GM18507 (cell line): ENCODE measurements around the gene TCERG1.
A peak's percentile ranks its signal among the peaks of the same experiment; 100 is the strongest.

Source experiments
- DNase-seq: peaks from one replicate; pipeline ENCODE4 v3.0.0; 2011; ENCODE audit warnings: low read depth; ENCODE audit not compliant: insufficient read length; ENCODE audit errors: extremely low spot score
- FAIRE-seq: peaks from 2 replicates; lab custom pipeline; 2011; peaks lifted over from hg19 to GRCh38; lab: Jason Lieb, UNC

Gene TCERG1

DNA sequence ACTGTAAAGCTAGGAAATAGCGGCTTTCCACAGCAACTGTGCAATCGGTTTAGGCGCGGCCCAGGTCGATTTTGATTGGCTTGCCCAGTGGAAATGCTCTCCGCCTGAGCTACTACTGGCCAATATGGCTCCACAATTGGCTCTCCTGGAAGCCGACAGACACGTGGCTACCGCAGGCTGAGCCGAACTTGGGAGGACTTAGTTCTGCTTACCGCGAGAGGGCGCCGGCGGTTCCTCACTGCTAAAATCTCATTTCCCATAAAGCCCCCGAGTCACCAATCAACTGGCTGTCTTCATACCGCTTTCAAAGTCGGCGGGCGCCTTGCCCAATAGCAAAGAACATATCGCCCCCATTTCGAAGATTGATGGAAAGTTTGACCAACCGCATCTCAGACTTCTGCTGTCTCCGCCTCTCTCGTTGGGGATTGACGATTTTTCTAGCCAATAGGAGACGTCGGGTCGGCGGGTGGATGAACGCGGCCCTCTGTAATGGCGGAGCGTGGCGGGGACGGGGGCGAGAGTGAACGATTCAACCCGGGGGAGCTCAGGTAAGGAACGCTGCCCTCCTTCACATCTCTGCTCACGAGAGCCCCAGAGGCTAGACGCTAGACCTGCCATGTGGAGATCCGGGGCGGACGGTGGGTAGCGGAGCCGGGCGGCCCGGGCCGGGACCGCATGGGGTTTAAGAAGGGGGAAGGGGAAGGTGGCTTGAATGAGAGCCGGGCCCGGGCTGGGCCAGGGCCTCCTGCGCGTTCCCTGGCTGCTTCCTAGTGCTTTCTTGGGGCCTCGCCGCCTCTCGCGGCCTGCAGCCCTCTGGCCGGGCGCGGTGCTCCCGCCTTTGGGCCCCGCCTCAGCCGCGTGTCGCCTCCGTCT, at the start of gene TCERG1:
Gene TCERG1 (plus strand): TSS at position 473 of the 873 bp plus-strand sequence. CDS start 17 bp downstream, at position 490.
- peak; percentile 73 for DNase-seq
- FAIRE-seq: peak; percentile 99

DNA sequence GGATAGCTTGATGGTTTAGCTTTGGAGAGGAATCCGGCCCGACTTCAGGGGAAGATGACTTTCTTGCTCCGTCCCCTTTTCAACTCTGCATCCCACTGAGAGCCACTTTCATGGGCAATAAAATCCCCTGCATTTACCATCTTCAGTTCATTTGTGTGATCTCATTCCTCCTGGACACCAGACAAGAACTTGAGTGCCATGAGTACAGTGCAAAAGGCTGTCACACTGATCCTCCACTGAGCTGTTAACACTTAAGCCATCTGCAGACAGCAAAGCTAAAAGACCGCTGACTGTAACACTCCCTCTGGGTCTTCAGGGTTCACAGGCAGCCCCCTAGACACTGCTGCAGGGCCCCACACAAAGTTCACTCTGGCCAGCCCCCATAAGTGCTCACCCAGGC, 48.3 kb upstream of the TCERG1 start:
- FAIRE-seq (no peak), DNase-seq (no peak)

DNA sequence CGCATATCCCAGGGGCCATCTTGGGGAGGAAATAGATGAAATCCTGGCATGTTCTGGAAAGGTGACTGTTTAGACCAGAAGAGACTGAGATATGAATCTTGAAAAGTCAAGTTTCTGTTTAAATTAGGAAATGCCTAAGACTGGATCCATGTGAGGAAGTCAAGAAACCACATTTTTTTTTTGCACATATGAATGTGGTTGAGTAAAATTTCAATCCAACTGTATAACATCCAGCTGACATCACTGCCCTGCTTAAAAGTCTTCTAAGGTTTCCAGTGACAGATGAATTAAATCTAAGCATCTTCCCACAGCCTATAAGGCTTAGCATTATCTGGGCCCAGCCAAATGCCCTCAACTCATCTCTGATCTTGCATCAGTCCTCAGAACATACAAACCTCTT, 47.7 kb upstream of the TCERG1 start:
- DNase-seq (no peak), FAIRE-seq (no peak)

DNA sequence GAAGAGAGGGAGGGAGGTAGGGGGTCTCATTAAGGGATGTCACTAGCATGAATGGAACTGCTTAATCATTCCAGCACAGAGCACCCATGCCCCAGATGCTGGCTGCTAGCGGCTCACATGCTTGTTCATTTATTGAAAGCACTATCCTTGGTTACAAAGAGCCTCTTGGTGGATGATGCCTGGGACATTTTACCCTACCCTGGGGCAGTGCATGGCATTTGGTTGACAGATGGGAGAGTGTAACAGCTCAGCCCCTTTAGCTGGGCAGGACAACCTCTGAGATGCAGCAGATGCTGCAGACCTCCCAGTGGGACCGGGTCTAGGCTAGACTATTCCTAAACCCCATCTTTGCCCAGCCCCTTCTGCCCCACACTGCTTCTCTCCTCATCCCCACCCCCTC, 46.9 kb upstream of the TCERG1 start:
- DNase-seq (no peak), FAIRE-seq (no peak)

DNA sequence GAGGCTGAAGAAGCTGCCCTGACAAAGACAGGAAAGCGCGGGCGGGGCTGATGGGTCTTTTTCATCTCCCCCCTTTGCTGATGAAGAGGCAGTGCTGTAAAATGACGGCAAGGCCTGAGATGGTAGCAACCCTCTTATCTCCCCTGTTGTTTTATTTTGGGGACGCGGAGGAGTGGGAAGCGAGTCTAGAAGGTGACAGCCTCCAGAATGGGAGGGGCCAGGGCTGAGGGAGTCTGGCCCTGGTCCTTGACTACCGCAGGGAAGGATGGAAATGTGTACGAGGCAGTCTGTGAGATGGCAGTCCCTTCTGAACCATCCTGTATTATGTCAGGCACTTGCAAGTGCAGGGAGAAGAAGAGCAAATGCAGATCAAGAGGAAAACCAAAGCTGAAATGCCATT, 46.1 kb upstream of the TCERG1 start:
- FAIRE-seq: no peak
- no peak for DNase-seq

DNA sequence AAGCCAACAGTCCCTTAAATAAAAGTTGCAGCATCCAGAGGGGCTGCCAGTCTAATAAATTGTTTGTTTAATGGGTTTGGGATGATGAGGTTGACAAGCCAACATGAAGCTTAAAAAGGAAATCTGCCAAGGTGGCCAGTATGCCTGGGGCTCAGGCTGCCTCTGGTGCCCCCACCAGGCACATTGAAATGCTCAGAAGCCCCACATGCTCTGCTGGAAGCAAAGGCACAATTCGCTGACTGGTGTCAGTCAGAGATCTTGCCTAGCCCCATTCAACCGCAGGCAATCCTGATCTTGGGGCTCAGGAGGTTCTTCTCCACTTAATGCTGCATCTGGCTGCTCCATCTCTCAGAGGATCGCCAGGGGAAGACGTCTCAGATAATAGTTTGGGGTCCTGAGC, 44.2 kb upstream of the TCERG1 start:
- no peak for FAIRE-seq
- DNase-seq: no peak

DNA sequence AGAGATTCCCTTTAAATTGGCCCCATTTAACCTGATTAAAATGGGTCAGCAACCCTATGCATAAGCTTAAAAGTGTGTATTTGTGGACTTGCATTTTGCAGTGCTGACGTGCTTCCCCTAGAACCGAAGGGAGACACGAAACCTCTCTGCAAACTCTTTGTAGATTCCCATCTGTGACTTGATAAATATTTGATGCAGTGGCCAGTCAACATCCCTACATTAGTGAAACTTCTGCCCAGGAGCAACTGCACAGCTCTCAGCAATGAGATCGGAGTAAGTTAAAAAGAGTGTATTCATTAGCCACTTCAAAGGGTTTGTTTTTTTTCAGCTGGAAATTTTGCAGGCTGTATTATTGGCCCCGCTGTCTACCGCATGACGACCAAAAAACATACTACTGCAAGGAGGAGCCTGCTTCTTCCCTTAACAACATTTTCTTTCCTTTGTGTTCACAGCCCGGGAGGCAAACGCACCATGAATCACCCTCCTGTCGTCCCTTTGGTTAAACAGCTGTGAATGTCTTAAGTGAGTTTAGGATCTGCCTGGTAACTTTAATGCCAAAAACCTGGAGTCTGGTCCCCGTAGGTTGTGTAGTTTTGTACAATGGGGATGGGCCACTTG, 38.0 kb upstream of the TCERG1 start:
- FAIRE-seq (no peak), DNase-seq (no peak)

DNA sequence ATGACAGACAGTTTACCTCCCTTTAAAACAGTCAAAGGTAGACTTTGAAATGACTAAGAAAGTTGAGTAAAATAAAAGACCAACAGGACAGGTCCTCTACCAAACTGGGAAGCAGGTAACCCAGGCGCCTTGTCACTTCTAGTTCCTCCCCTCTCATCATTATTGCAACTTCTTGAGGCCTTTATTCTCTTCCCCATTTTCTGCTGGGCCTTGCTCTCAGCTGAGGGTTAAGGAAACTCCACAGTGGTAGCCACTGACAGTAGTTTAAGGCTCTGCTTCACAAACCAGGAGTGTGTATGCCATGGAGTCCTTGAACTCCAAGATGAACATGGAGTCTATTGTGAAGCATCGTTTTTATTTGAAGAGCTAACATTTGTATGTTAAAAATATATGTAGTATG, 36.9 kb upstream of the TCERG1 start:
- FAIRE-seq: no peak
- DNase-seq: no peak

DNA sequence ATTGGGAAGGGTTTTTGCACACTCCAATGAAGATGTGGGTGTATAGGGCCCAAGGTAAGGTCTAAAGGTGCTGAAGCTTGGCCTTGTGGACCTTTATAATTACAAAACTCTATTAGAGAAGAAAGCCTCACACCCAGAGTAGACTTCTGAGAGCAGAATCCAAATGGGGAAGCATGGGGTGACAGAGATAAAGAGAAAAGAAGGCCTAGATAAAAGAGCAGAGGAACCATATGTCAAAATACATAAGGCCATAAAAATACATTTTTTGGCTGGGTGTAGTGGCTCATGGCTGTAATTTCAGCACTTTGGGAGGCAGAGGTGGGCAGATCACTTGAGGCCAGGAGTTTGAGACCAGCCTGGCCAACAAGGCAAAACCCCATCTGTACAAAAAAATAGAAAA, 27.4 kb upstream of the TCERG1 start:
- DNase-seq (no peak), FAIRE-seq (no peak)

DNA sequence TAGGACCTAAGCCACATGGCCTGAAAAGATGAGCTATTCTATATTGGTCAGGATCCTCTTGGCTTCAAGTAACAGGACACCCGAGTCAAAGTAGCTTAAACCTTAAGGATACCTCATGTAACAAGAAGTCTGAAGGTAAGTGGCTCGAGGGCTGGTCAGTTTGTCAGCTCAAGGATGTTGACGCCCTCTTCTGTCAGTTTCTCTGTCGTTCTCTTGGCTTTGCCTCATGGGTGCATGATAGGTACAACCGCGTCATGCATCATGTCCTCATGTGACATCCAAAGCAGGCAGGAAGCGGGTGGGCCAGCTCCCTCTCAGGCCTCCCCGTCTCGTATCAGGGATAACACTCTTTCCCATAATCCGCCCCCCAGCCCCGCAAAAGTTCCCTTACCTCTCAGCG, 22.1 kb upstream of the TCERG1 start:
- no peak for DNase-seq
- FAIRE-seq: no peak

DNA sequence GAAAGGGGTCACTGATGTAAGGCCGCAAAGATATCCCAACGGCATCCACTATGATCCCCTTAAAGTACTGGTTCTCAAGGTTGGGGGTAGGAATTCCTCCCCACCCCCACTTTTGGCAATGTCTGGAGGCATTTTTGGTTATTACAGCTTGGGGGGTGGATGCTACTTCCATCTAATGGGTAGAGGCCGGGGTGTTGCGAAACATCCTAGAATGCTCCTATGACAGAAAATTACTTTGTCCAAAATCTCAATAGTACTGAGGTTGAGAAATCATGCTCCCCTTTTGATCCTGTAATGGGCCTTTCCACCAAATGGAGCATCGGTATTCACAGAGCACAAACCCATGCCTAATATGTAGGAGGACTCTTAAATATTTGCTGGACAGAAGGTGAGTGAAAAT, 20.8 kb upstream of the TCERG1 start:
- DNase-seq: no peak

DNA sequence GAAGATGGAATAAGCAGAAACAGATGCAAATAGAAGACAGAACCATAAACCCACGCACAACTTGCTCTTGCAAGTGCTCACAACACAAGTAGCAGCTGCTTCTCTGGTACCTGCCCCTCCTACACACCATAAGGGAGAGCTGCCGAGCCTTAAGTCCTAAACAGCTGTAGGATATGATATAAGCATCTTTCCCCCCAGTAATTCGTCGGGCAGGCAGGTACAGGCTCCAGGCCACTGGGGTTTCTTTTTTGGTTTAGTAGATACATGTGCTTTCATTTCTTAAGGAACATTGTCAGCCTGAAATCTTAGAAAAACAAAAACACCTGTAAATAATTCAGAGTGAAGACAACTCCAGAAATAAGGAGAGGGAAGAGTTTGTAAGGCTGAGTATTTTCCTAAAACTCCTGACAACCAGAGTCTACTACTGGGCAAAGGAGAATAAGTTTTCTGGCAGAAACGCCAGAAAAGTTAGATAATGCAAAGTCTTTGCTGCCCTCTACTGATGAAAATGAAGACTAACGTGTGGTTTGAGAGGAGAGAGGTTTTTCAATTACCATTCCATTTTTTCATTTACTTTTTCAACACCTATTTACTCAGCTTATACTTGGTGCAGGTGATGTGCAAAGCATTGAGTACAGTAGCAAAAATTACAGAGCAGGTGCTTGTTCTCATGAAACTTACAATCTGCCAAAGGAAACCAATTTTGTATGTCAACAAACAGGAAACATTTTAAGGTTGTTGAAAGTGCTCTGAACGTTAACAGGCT, 20.1 kb upstream of the TCERG1 start:
- no peak for DNase-seq
- peak; percentile 89 for FAIRE-seq

More for the DNA sequence above, 20.8 kb upstream of the TCERG1 start:
- FAIRE-seq: no peak

DNA sequence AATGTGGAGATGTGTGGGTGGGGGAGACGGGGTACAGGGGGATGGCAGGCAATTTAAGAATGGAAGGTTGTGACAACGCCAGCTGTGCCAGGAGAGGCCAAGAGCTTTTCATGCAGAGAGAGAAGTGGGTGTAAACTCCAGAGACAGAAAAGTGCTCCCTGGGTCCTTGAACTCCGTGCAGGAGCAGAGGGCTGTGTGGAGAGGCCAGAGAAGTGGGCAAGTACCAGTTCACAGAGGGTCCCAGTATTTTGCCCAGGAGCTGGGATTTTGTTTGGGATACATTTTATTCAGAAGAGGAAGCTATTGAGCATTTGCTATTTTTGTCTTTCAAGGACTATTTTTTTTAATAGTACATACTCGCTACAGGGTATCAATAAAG, 19.5 kb upstream of the TCERG1 start:
- DNase-seq (no peak), FAIRE-seq (no peak)

DNA sequence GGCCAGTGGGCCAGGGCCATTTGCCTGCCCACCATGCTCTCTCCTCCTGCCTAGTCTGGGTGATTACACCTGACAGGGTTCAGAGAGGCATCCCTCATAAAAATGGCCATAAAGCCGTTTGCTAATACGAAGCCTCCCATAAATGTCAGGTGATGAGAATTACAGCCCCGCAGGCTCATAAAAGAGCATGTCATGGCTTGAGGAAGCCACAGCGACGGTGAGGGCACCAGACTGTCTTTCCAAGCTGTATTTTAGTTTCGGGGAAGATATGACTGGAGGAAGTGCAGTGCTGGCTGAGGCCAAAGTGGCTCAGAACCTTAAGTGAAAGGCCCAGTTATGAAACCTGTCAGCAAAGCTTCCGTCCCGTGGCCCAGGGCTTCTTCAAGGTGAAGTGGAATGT, 18.5 kb upstream of the TCERG1 start:
- FAIRE-seq: no peak
- no peak for DNase-seq

DNA sequence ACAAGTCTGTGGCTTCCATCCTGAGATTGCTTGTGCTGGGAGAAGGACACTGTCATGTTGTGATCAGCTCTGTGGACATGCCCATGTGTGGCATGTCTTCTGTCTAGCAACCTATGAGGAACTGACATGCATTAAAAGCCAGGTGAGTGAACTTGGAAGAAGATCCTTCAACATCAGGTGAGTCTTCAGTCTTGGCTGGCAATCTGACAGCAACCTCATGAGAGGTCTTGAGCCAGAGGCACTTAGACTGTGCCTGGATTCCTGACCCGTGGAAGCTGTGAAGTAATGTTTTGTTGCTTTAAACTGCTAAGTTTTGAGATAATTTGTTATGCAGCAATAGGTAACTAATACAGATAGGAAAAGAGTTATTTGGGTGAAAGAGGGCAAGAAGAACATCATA, 6.8 kb upstream of the TCERG1 start:
- FAIRE-seq: no peak
- DNase-seq: no peak

DNA sequence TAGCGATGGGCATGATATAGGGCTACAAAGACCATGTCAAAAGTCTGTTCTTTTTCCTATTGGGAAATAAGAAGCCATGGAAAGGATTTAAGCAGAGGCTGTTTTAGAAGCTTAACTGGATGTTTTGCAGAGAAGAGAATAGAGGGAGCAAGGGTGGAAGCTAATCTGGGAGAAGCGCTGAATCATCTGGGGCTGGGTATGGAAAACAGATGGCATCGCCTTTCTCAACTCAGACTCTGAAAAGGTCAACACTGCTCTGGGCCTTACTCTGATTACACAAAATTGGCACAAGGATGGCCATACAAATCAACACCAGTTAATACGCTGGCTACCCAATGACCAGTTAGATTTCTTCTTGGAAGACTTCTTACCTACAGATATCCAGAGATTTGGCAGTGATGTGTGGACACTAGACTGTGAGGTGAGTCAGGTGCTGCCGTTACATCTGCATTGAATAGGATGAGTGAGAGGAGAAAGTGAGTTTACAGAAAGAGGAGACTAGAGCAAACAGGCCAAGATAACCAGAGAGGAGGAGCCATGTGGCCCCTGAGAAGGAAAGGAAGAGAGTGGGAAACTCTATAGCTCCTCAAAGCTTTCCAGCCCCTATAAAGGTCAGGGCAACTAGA, 6.2 kb upstream of the TCERG1 start:
- DNase-seq (no peak), FAIRE-seq (no peak)

DNA sequence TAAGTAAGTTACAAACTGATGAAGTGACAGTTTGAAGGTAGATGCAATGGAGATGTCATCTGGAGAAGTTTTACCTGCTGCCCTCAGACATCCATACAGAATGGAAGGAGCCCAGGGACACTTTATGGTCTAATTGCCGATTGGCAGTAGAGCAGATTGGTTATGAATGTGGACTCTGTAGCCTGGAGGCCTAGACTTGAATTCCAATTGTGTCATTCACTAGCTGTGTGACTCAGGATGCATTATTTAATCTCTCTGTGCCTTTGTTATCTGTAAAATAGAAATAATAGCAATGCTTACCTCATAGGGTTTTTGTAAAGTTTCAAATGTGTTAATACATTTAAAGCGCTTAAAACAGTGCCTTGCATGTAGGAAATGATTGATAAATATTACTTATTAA, 5.2 kb upstream of the TCERG1 start:
- DNase-seq (no peak), FAIRE-seq (no peak)

DNA sequence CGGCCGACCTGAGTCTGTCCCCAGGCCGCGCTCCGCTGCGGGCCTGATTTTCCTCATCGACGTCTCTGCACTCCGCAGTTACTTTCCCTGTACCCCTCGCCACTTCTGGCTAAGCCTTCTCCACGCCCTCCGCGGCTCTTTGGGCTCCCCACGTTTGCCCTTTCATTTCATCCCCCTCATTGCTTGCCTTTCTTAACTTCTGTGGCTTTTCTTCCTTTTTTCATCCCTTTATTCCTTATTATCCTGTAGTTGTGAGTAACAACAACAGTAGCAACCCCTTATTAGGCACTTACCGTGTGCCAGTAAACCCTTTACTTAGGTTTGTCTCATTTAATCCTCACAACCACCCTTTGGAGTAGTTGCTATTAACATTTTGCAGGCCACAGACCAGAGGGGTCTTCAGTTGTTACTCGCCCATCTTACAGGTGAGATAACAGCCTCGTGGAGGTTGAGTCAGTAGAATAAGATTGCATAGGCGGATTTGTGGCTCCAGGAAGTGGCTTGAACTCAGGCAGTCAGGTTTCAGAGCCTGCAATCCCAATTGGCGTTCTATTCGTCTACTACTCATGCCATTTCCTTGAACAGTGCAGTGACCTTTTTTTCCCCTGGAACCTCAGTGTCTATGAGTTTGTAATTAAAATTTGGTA, 724 bp downstream of the TCERG1 start:
- no peak for DNase-seq
- FAIRE-seq: peak; percentile 74

DNA sequence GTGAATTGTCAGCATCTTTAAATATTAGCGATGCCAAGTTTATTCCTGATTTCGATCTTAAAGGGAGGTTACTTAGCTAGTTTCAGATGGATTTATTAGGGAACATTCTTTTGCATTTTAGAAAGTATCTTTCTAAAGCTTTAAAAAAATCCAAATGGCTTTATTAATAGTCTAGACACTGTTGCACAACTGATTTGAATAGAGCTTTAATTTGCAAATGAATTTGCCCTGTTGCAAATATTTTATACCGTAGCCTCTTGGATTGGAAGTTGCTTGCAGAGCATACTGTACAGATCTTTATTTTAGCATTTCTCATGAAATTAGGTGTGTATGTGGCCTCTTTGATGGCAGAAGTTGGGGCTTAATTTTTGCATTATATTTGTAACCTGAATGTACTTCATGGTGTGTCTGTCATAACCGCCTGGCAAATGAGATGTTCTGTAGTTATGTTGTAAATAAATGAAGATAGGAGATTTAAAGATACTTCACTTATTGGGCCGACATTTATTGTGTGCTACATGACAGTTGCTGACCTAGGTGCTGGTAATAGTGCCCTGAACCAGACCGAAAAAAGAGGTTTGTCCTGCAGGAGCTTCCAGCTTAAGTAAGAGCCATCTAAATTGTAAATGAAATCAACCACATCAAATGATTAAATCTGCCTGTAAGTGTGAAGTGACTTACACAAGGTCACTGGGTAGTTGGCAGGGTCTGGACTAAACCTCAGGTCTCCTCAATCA, 1.8 kb downstream of the TCERG1 start:
- DNase-seq (no peak), FAIRE-seq (no peak)
